Measurements from ENCODE around the gene FGF9. TPM values are rescaled to one million over a fixed set of nuclear protein-coding genes. Genes with fewer than 3 reads are reported as not detected.

Gene FGF9
- total RNA-seq, 4 donors from 2014 or later: 0.13 to 2.1 (median 1.3) TPM

DNA sequence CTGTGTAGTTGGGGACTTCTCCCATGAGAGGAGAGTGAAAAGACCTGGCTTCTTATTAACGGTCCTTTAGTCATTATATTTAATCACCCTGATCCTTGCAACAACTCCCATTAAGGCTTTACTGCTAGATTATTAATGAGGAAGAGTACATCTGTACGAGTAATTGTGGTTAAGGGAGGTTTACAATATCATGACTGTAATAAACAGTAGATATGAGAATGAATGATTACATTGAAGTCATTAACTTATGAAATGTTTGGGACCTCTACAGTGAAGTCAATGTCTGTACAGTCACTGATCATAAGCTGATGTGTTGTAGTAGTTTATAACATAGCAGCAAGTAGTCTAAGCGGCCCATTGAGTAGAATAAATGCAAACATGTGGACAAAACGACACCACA, 24.7 kb downstream of the FGF9 start:
- TF ChIP-seq EP300 (IDR thresholded peaks at IDR 0.05) (no peak), POLR2A (IDR thresholded peaks at IDR 0.05) (no peak), POLR2AphosphoS5 (IDR thresholded peaks at IDR 0.05) (no peak)
- TF ChIP-seq, protein P1, sequence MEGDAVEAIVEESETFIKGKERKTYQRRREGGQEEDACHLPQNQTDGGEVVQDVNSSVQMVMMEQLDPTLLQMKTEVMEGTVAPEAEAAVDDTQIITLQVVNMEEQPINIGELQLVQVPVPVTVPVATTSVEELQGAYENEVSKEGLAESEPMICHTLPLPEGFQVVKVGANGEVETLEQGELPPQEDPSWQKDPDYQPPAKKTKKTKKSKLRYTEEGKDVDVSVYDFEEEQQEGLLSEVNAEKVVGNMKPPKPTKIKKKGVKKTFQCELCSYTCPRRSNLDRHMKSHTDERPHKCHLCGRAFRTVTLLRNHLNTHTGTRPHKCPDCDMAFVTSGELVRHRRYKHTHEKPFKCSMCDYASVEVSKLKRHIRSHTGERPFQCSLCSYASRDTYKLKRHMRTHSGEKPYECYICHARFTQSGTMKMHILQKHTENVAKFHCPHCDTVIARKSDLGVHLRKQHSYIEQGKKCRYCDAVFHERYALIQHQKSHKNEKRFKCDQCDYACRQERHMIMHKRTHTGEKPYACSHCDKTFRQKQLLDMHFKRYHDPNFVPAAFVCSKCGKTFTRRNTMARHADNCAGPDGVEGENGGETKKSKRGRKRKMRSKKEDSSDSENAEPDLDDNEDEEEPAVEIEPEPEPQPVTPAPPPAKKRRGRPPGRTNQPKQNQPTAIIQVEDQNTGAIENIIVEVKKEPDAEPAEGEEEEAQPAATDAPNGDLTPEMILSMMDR (IDR thresholded peaks at IDR 0.05): no peak
- 52 to 73% methylated on average over 4 of the region's 4 CpGs for WGBS, 2 donors (ENCODE audit: low coverage in 1 of 2)
- H3K27ac ChIP-seq: no peak overlapping the region
- H3K27me3 ChIP-seq: peaks cover 15% of the 10 kb centered on the region
- no peak for ATAC-seq
- H3K4me1 ChIP-seq: no peaks in the 10 kb centered on the region
- no peak overlapping the region for H3K4me3 ChIP-seq
- H3K9me3 ChIP-seq: no peaks in the 10 kb centered on the region
- no peaks in the 10 kb centered on the region for H3K36me3 ChIP-seq

DNA sequence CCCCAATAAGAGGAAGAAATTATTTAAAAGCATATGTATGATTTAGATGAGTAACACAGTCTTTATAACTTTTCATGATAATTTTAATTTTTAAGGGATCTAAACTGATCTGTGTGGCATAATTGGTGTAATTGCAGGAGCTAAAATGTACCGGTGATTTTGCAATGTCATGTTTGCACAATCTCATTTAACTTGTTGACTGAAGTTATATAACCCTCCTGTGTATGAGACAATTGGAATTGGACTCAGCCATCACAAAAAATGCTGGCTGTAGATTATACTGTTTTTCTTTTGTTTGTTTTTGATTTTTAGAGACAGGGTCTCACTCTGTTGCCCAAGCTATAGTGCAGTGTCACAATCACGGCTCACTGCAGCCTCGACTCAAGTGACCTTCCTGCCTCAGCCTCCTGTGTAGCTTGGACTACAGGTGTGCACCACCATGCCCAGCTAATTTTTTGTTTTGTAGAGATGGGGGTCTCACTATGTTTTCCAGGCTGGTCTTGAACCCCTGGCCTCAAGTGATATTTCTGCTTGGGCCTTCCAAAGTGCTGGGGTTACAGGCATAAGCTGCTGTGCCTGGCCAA, 26.1 kb downstream of the FGF9 start:
- H3K36me3 ChIP-seq: no peaks in the 10 kb centered on the region
- H3K27me3 ChIP-seq: peaks cover 14% of the 10 kb centered on the region
- TF ChIP-seq POLR2AphosphoS5 (IDR thresholded peaks at IDR 0.05): no peak
- TF ChIP-seq EP300 (IDR thresholded peaks at IDR 0.05): no peak
- no peak for TF ChIP-seq POLR2A (IDR thresholded peaks at IDR 0.05)
- TF ChIP-seq, protein P1 (IDR thresholded peaks at IDR 0.05): no peak
- H3K4me1 ChIP-seq: no peaks in the 10 kb centered on the region
- ATAC-seq: no peak
- H3K9me3 ChIP-seq: no peaks in the 10 kb centered on the region
- no peak overlapping the region for H3K4me3 ChIP-seq
- 81 to 86% methylated on average over 3 of the region's 3 CpGs for WGBS, 2 donors (ENCODE audit: low coverage in 1 of 2)
- no peak overlapping the region for H3K27ac ChIP-seq

DNA sequence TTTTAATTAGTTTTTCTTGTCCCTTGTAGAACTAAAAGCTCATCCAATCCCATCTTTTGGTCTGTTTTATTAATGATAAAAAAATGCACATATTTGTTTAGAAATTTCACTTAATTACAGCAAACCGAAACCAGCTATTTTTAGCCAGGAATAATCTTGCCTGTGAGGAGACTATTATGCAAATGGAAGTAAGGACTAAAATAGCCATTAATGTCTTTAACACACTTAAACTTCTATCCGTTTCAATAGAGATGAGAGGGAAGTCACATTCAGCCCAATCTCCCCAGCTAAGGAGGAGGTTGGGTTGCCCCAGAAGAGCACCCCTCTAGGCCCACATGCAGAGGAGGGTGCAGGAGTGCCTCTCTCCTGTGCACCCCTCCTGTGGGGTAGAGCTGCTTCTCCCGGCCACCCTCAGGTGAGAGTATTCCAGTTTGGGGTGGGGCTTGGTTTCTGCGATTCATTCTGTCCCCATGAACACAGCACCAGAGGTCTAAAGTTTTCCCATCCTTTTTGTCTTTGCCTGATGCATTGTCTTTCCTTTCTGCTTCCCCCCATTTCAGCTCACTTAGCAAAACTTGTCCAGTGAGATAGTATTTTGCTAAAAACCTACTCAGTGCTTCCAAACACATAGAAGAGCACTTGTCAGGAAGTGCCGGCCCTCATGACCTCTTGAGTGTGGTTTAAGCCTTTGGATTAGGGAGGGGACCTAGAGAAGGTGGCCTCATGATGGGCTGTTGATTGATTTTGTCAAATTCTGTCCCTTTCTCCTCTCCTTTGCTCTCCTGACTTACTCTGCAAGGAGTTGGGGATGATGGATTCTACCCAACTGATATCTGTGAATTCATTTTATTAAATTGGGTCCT, 28.2 kb downstream of the FGF9 start:
- TF ChIP-seq, protein P1 (IDR thresholded peaks at IDR 0.05): no peak
- TF ChIP-seq POLR2AphosphoS5 (IDR thresholded peaks at IDR 0.05): no peak
- TF ChIP-seq POLR2A (IDR thresholded peaks at IDR 0.05): no peak
- TF ChIP-seq EP300 (IDR thresholded peaks at IDR 0.05): no peak
- 52 to 65% methylated on average over 4 to 5 of the region's 5 CpGs for WGBS, 2 donors (ENCODE audit: low coverage in 1 of 2)
- Histone ChIP-seq H3K4me3 (no peak overlapping the region), H3K4me1 (no peaks in the 10 kb centered on the region), H3K27me3 (peaks cover 7% of the 10 kb centered on the region), H3K36me3 (no peaks in the 10 kb centered on the region), H3K9me3 (no peaks in the 10 kb centered on the region), H3K27ac (no peak overlapping the region)
- no peak for ATAC-seq

DNA sequence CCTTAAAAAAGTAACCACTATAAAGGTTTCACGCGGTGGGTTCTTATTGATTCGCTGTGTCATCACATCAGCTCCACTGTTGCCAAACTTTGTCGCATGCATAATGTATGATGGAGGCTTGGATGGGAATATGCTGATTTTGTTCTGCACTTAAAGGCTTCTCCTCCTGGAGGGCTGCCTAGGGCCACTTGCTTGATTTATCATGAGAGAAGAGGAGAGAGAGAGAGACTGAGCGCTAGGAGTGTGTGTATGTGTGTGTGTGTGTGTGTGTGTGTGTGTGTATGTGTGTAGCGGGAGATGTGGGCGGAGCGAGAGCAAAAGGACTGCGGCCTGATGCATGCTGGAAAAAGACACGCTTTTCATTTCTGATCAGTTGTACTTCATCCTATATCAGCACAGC, 30.6 kb downstream of the FGF9 start:
- ATAC-seq: no peak
- Histone ChIP-seq H3K4me3 (no peak overlapping the region), H3K9me3 (no peaks in the 10 kb centered on the region), H3K36me3 (no peaks in the 10 kb centered on the region), H3K27ac (no peak overlapping the region), H3K4me1 (no peaks in the 10 kb centered on the region), H3K27me3 (peaks cover 10% of the 10 kb centered on the region)
- TF ChIP-seq POLR2AphosphoS5 (IDR thresholded peaks at IDR 0.05) (no peak), EP300 (IDR thresholded peaks at IDR 0.05) (no peak), POLR2A (IDR thresholded peaks at IDR 0.05) (no peak)
- TF ChIP-seq, protein P1 (IDR thresholded peaks at IDR 0.05): no peak
- 88 to 93% methylated on average over 10 of the region's 10 CpGs for WGBS, 2 donors (ENCODE audit: low coverage in 1 of 2)

DNA sequence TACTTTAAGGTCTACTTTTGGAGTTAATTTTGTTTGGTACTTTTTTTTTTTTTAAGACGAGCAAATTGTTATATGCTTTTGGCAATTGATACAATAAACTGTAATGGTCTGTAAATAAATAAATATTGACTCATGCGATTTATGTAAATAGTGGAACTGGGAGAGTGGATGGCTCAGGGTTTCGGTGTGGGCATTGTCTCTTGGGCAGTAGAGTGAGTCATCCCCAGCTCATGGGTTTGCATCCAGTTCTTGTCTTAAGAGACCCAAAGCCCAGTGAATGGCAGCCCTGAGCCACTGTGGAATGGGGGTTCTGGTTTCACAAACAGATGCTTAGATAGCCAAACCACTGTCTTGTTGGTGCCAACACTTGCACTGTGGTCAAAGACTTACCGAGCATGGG, 33.0 kb downstream of the FGF9 start:
- H3K36me3 ChIP-seq: no peaks in the 10 kb centered on the region
- no peaks in the 10 kb centered on the region for H3K4me1 ChIP-seq
- ATAC-seq: no peak
- H3K4me3 ChIP-seq: no peak overlapping the region
- 82 to 88% methylated on average over 4 of the region's 4 CpGs for WGBS, 2 donors (ENCODE audit: low coverage in 1 of 2)
- H3K9me3 ChIP-seq: no peaks in the 10 kb centered on the region
- H3K27ac ChIP-seq: no peak overlapping the region
- peaks cover 13% of the 10 kb centered on the region for H3K27me3 ChIP-seq
- TF ChIP-seq POLR2AphosphoS5 (IDR thresholded peaks at IDR 0.05) (no peak), POLR2A (IDR thresholded peaks at IDR 0.05) (no peak), EP300 (IDR thresholded peaks at IDR 0.05) (no peak)
- TF ChIP-seq, protein P1 (IDR thresholded peaks at IDR 0.05): no peak
